Ovary (tissue), 9 donors: Measurements from ENCODE around the gene APP. TPM values are rescaled to one million over a fixed set of nuclear protein-coding genes. Genes with fewer than 3 reads are reported as not detected.

Source experiments
- DNase-seq, 5 donors: peaks; one replicate each; pipeline ENCODE4 v3.0.0-alpha.2; 2019 to 2020
- H3K27ac ChIP-seq, 2 donors: fragments of 200-600 bp; one replicate each; pipeline versions ENCODE4 v1.5.1 to v1.8.0; 2019 to 2022
- H3K27me3 ChIP-seq: fragments of 200-600 bp; one replicate; pipeline ENCODE4 v1.8.0; 2022
- H3K36me3 ChIP-seq: fragments of 200-600 bp; sonication (generic); one replicate; pipeline ENCODE4 v1.5.1; 2019
- H3K4me1 ChIP-seq: one replicate; pipeline ENCODE4 v1.8.1; 2013; ENCODE audit warnings: mild to moderate bottlenecking, moderate library complexity; ENCODE audit not compliant: insufficient read depth
- H3K4me3 ChIP-seq: fragments of 200-600 bp; sonication (generic); one replicate; pipeline ENCODE4 v1.5.1; 2017
- H3K9me3 ChIP-seq, 2 donors: fragments of 200-600 bp in 1 of 2; sonication (generic) in 1 of 2; one replicate each; pipeline versions ENCODE4 v1.5.1 to v1.8.1; 2013 to 2019; ENCODE audit warnings: mild to moderate bottlenecking in 1 of 2, moderate library complexity in 1 of 2
- EP300 ChIP-seq: sonication (generic); formaldehyde crosslinking; IDR thresholded peaks from one replicate; pipeline ENCODE4 v1.6.1; 2017; ENCODE audit warnings: antibody characterized with exemption
- POLR2A ChIP-seq: fragments of 450-650 bp; IDR thresholded peaks from one replicate; pipeline ENCODE4 v1.6.1; 2017; ENCODE audit warnings: antibody characterized with exemption, mild to moderate bottlenecking, moderate library complexity
- WGBS, 3 donors: extraction: QIAGEN DNeasy Blood & Tissue Kit in 1 of 3; methylation state at CpG; one replicate each; pipeline versions ENCODE4 v1.1.5 to v1.1.7; 2013 to 2017; 5-methylcytosine and 5-hydroxymethylcytosine counted together
- intact Hi-C, 4 donors: fragments of 100-400 bp; cut with DNase I; formaldehyde crosslinking; loops; one replicate each; pipeline versions ENCODE4 v1.11.0 to v1.15.1; 2022 to 2023
- polyA plus RNA-seq, 2 donors: library from polyadenylated mRNA; stranded (reverse); fragments of 200-250 nt in 1 of 2; fragments of 350-450 nt in 1 of 2; fragmentation: Illumina TruSeq in 1 of 2; extraction: RNeasy Lipid Tissue Mini Kit (QIAGEN cat#74804) in 1 of 2; gene quantifications; one replicate each; pipeline ENCODE4 v1.2.3, GENCODE V29; 2013 to 2014
- total RNA-seq, 7 donors: library from RNA; depleted of rRNA in 2 of 7; stranded (reverse); fragments of >200 nt in 2 of 7; fragmentation: NEBNext Ultra II Directional in 3 of 7; extraction: Animal tissue kit (Norgen Biotek cat#: 25700) in 3 of 7; gene quantifications; one replicate each; pipeline versions ENCODE4 v1.1.0 to v1.2.4, GENCODE V29; 2016 to 2023
- TF ChIP-seq, protein P1 (sequence below), 3 donors: fragments of 450-650 bp in 2 of 3; fragments of 200-600 bp in 1 of 3; IDR thresholded peaks; one replicate each; pipeline versions ENCODE4 v1.5.1 to v1.8.0; 2016 to 2022; ENCODE audit warnings: antibody characterized with exemption in 3 of 3, mild to moderate bottlenecking in 1 of 3
- donor health status: DM: no; HTN: no; CAD: no; lungs with moderate emphysema.
- donor health status: DM: no; HTN: no; CAD: no.
- donor health status: Bipolar disorder and iron deficiency.
- donor health status: DM: yes; HTN: yes; CAD: no.
- donor health status: DM: no; HTN: no; CAD: no.
- donor health status: DM: yes; HTN: yes; CAD: no.

APP gene
- total and polyA plus RNA-seq, 9 donors: 211 to 945 (median 364) TPM

DNA sequence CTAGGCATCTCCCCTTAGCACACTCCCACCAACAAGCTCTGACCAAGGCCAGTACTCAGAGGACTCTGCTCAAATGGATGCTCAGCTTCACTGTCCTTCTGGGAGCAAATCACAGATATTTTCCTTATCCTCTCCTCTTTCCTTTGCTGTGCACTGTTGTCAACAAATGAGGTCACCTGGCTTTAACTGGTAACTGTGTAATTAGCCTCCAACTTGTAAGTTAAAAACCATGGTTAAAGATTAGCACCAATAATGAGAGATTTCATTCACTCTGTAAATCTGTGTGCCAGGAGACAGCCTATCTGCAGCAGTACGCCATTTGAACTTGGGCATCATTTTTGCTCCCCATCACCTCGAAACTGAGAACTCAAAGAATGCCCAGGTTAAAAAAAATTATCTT is 286.3 kb downstream of the APP start:
- intact Hi-C loops: loop anchor here in 3 of 4 donors (5.0 to 10.0 kb wide), 3 partner anchors 288 to 833 kb away; partner anchors contain the start of gene APP (in 1 of the 3)
- Histone ChIP-seq H3K27ac (no peak overlapping the region), H3K36me3 (no peaks in the 10 kb centered on the region), H3K9me3 (no peaks in the 10 kb centered on the region), H3K4me1 (peaks cover 1% of the 10 kb centered on the region), H3K27me3 (no peaks in the 10 kb centered on the region), H3K4me3 (no peak overlapping the region)
- DNase-seq: no peak
- TF ChIP-seq, protein P1, sequence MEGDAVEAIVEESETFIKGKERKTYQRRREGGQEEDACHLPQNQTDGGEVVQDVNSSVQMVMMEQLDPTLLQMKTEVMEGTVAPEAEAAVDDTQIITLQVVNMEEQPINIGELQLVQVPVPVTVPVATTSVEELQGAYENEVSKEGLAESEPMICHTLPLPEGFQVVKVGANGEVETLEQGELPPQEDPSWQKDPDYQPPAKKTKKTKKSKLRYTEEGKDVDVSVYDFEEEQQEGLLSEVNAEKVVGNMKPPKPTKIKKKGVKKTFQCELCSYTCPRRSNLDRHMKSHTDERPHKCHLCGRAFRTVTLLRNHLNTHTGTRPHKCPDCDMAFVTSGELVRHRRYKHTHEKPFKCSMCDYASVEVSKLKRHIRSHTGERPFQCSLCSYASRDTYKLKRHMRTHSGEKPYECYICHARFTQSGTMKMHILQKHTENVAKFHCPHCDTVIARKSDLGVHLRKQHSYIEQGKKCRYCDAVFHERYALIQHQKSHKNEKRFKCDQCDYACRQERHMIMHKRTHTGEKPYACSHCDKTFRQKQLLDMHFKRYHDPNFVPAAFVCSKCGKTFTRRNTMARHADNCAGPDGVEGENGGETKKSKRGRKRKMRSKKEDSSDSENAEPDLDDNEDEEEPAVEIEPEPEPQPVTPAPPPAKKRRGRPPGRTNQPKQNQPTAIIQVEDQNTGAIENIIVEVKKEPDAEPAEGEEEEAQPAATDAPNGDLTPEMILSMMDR (IDR thresholded peaks at IDR 0.05): no peak
- TF ChIP-seq POLR2A (no peak), EP300 (no peak)
- WGBS, 3 donors: 92 to 95% (median 95%) methylated on average over 2 of the region's 2 CpGs

DNA sequence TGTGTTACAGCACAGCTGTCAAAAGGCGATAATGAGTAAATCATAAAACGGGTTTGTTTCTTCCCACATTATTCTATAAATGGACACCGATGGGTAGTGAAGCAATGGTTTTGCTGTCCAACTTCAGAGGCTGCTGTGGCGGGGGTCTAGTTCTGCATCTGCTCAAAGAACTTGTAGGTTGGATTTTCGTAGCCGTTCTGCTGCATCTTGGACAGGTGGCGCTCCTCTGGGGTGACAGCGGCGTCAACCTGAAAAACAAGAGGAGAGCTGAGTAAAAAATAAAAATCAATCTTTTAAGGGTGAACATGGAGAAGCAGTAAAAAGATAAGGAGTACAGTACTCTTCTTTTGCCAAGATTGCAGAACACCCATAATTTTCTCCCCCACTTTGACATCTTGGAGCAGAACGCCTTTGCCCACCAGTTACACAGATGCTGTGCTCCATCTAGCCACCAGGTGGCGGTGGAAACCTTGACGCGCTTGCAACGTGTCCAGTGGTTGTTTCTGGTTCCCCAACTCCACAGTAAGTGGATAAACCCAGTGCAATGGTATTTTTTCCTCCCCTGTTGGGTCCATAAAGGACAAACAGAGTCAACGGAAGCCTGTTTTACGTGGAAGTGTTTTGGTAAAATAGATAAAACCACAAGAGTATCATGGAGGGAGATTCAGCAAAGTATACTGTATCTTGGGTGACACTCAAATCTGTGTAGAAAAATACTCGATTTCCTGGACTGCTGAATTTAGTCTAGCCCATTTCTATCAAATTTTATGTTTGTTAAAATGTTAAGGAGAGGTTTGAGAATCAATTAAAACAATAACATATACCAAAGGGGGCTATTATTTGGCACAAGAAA is 288.8 kb downstream of the APP start:
- no peaks in the 10 kb centered on the region for H3K36me3 ChIP-seq
- H3K9me3 ChIP-seq: no peaks in the 10 kb centered on the region
- H3K27ac ChIP-seq: no peak overlapping the region
- TF ChIP-seq EP300: no peak
- no peak for TF ChIP-seq POLR2A
- TF ChIP-seq, protein P1 (IDR thresholded peaks at IDR 0.05): peak; percentile 59 to 71 (median 61)
- WGBS, 3 donors: 64 to 67% (median 65%) methylated on average over 17 of the region's 17 CpGs
- intact Hi-C loops: loop anchor here in 3 of 4 donors (5.0 to 10.0 kb wide), 3 partner anchors 291 to 836 kb away; partner anchors contain the start of gene APP (in 1 of the 3)
- H3K27me3 ChIP-seq: no peaks in the 10 kb centered on the region
- no peak overlapping the region for H3K4me3 ChIP-seq
- H3K4me1 ChIP-seq: peaks cover 1% of the 10 kb centered on the region
- DNase-seq: peak; percentile 39 to 81 (median 67)

DNA sequence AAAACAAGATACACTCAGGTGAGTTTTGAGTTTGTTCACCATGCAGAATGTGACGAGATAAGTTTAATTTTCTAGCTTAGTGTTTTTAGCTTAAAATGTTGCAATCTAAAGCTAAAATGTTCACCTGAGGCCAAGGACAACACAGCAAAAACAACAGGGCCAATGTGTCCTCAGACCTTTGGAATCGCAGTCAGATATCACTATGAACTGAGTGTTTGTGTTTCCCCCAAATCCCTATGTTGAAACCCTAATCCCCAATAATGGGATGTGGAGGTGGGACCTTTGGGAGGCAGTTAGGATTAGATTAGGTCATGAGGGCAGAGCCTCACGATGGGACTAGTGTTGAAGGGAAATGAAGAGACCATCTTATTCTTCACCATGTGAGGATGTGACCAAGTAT is 291.4 kb downstream of the APP start:
- 88 to 93% (median 91%) methylated on average over 3 of the region's 3 CpGs for WGBS, 3 donors

GRCh38 chr21:25878344-25878743 is 292.2 kb downstream of the APP start:
- H3K27me3 ChIP-seq: no peaks in the 10 kb centered on the region
- no peak overlapping the region for H3K4me3 ChIP-seq
- H3K27ac ChIP-seq: no peak overlapping the region
- whole genome bisulfite sequencing, 3 donors: 32 to 37% (median 37%) methylated on average over 3 of the region's 3 CpGs
- intact Hi-C loops: no loop called here
- no peaks in the 10 kb centered on the region for H3K9me3 ChIP-seq
- H3K4me1 ChIP-seq: peaks cover 2% of the 10 kb centered on the region
- H3K36me3 ChIP-seq: no peaks in the 10 kb centered on the region
- no peak for DNase-seq
- no peak for TF ChIP-seq POLR2A
- no peak for TF ChIP-seq EP300
- TF ChIP-seq, protein P1 (IDR thresholded peaks at IDR 0.05): no peak

More for the DNA sequence above, 291.4 kb downstream of the APP start:
- no peak overlapping the region for H3K4me3 ChIP-seq
- H3K9me3 ChIP-seq: no peaks in the 10 kb centered on the region
- peaks cover 2% of the 10 kb centered on the region for H3K4me1 ChIP-seq
- intact Hi-C loops: no loop called here
- H3K27me3 ChIP-seq: no peaks in the 10 kb centered on the region
- H3K27ac ChIP-seq: no peak overlapping the region
- TF ChIP-seq POLR2A (no peak), EP300 (no peak)
- TF ChIP-seq, protein P1 (IDR thresholded peaks at IDR 0.05): no peak
- DNase-seq: no peak
- H3K36me3 ChIP-seq: no peaks in the 10 kb centered on the region
